Measurements from ENCODE around the gene PRR7.

DNA sequence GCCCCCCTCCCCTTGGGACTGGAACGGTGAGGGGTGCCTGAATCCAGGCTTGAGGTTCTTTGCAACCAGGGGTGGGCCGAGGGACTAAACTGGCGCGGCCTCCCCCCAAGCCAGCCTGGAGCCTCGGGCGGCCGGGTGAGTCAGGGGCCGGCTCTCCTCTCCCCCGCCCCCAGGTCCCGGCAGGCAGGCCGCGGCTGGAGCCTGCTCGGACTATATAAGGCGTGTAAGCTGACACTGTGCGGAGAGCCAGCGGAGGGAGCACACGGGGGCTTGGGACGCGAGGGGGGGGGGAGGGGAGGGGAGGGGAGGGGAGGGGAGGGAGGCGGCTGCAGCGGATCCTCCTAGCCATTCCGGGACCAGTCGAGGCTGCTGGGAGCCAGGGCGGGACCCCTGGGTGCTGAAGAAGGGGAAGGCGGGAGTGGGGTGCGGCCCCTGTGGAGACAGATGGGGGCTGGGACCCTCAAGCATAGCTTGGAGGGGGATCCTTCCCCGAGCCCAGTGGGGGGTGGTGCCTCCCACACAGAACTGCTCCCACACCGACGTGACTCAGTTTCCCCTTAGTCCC is 50.2 kb downstream of the PRR7 start:
- TF ChIP-seq POLR2A (IDR thresholded peaks at IDR 0.05) = no peak
- TF ChIP-seq CTCF (IDR thresholded peaks at IDR 0.05) = no peak
- no peak for TF ChIP-seq EP300 (IDR thresholded peaks at IDR 0.05)
